HepG2 (cell line): ENCODE results near the gene SAA2. TPM values are rescaled to one million over a fixed set of nuclear protein-coding genes. Genes with fewer than 3 reads are reported as not detected.

Experiments
- ATAC-seq: fragments of 200-7000 bp; cut with Tn5 transposase; 3 replicates; pipeline ENCODE4 v1.9.1; 2020; ENCODE audit warnings: mild to moderate bottlenecking, moderate library complexity
- BruUV-seq: library from RNA; stranded (reverse); fragments of 400-500 nt; replicated peaks from 2 replicates; lab custom pipeline; 2021; lab: Mats Ljungman, UMichigan
- CTCF ChIA-PET: fragments of 300-600 bp; formaldehyde crosslinking; extraction: SDS; loops from one replicate; lab custom pipeline; 2021; ENCODE audit warnings: low total read pairs, inconsistent platforms, low intra/inter-chr PET ratio; lab: Yijun Ruan, JAX
- POLR2A ChIA-PET: fragments of 350-600 bp; sonication (Branson Sonifier 250); formaldehyde crosslinking; loops from one replicate; lab custom pipeline; 2020; ENCODE audit warnings: antibody characterized with exemption, inconsistent platforms; lab: Yijun Ruan, JAX
- DNase-seq: peaks from one replicate; pipeline ENCODE4 v3.0.0-alpha.2; 2015; ENCODE audit warnings: low spot score
- FAIRE-seq: peaks from 3 replicates; lab custom pipeline; 2011; peaks lifted over from hg19 to GRCh38; lab: Jason Lieb, UNC
- H2AFZ ChIP-seq: one replicate; pipeline ENCODE4 v1.6.1; 2011; ENCODE audit warnings: low read length, inconsistent platforms
- H3K27ac ChIP-seq: fragments of 300-600 bp; 3 replicates; pipeline ENCODE4 v1.8.0; 2011; ENCODE audit warnings: mixed run types, mild to moderate bottlenecking, mixed read lengths, low read length, inconsistent platforms; ENCODE audit not compliant: insufficient read depth; ENCODE audit errors: extremely low read length
- H3K27me3 ChIP-seq, 2 experiments: fragments of 200-600 bp in 1 of 2; 2 replicates in 1 of 2; 3 replicates in 1 of 2; pipeline versions ENCODE4 v1.6.0 to v1.8.0; 2011; ENCODE audit warnings: low read length in 2 of 2, mild to moderate bottlenecking in 2 of 2, moderate library complexity in 2 of 2, inconsistent platforms in 1 of 2; ENCODE audit not compliant: insufficient read depth in 2 of 2, control insufficient read depth in 1 of 2
- H3K36me3 ChIP-seq, 2 experiments: fragments of 200-600 bp in 1 of 2; replicated peaks in 1 of 2; 2 replicates in 1 of 2; 3 replicates in 1 of 2; pipeline versions ENCODE4 v1.5.1 to v1.8.0; 2011; ENCODE audit warnings: low read length in 2 of 2, inconsistent platforms in 1 of 2; ENCODE audit not compliant: insufficient read depth in 2 of 2, control insufficient read depth in 1 of 2
- H3K4me1 ChIP-seq: 2 replicates; pipeline ENCODE4 v1.5.1; 2012; ENCODE audit warnings: low read length, inconsistent platforms; ENCODE audit not compliant: insufficient read depth
- H3K4me2 ChIP-seq: 2 replicates; pipeline ENCODE4 v1.6.0; 2011; ENCODE audit warnings: low read depth, low read length, inconsistent platforms
- H3K4me3 ChIP-seq, 3 experiments: fragments of 200-600 bp in 1 of 3; sonication (generic), shearing (Covaris generic) in 1 of 3; replicated peaks in 1 of 3; 2 replicates each; pipeline ENCODE4 v1.5.1; 2011 to 2016; ENCODE audit warnings: low read length in 3 of 3, inconsistent platforms in 2 of 3, low read depth in 2 of 3, mild to moderate bottlenecking in 2 of 3, control low read depth in 1 of 3, mixed read lengths in 1 of 3; ENCODE audit not compliant: insufficient read depth in 1 of 3
- H3K79me2 ChIP-seq: one replicate; pipeline ENCODE4 v1.6.1; 2011; ENCODE audit warnings: low read length, inconsistent platforms; ENCODE audit not compliant: insufficient read depth
- H3K9ac ChIP-seq: 2 replicates; pipeline ENCODE4 v1.6.0; 2011; ENCODE audit warnings: mild to moderate bottlenecking, low read depth, low read length, inconsistent platforms; ENCODE audit not compliant: insufficient read depth
- H3K9me3 ChIP-seq: 2 replicates; pipeline ENCODE4 v1.5.1; 2012; ENCODE audit warnings: mild to moderate bottlenecking, low read length
- H4K20me1 ChIP-seq: 2 replicates; pipeline ENCODE4 v1.6.0; 2011; ENCODE audit warnings: inconsistent platforms, mild to moderate bottlenecking, low read length, moderate library complexity; ENCODE audit not compliant: insufficient read depth
- HES4 ChIP-seq: sonication (generic); formaldehyde crosslinking; IDR thresholded peaks from 2 replicates; pipeline ENCODE4 v1.9.0; 2021; ENCODE audit warnings: mild to moderate bottlenecking, missing genetic modification reagents, borderline replicate concordance
- HMG20A ChIP-seq: IDR thresholded peaks from 2 replicates; pipeline ENCODE4 v1.6.1; 2016; ENCODE audit warnings: borderline replicate concordance
- HNRNPH1 ChIP-seq: fragments of 200-400 bp; formaldehyde crosslinking; optimal IDR thresholded peaks from 2 replicates; pipeline ENCODE3; 2017; ENCODE audit warnings: mild to moderate bottlenecking, low read depth, low read length
- RBM39 ChIP-seq: fragments of 200-400 bp; formaldehyde crosslinking; IDR thresholded peaks from one replicate; pipeline ENCODE4 v1.6.1; 2018; ENCODE audit warnings: antibody characterized with exemption, mild to moderate bottlenecking, low read depth, low read length; ENCODE audit not compliant: poor library complexity, severe bottlenecking
- SP140L ChIP-seq: sonication (generic); formaldehyde crosslinking; IDR thresholded peaks from 2 replicates; pipeline ENCODE4 v1.4.0; 2020; ENCODE audit warnings: missing genetic modification reagents, borderline replicate concordance
- ZNF10 ChIP-seq: sonication (generic); formaldehyde crosslinking; IDR thresholded peaks from 2 replicates; pipeline ENCODE4 v1.4.0; 2020; ENCODE audit warnings: mild to moderate bottlenecking, low read depth, missing genetic modification reagents, borderline replicate concordance
- ZNF225 ChIP-seq: sonication (generic); formaldehyde crosslinking; IDR thresholded peaks from 2 replicates; pipeline ENCODE4 v1.4.0; 2020; ENCODE audit warnings: mild to moderate bottlenecking, missing genetic modification reagents
- ZNF496 ChIP-seq: sonication (generic); formaldehyde crosslinking; IDR thresholded peaks from 2 replicates; pipeline ENCODE4 v1.8.1; 2023; ENCODE audit warnings: mild to moderate bottlenecking, moderate library complexity, missing genetic modification reagents; ENCODE audit not compliant: insufficient replicate concordance
- WGBS: methylation state at CpG from one replicate; pipeline ENCODE4 v1.1.6; 2017; ENCODE audit warnings: low lambda C conversion rate; 5-methylcytosine and 5-hydroxymethylcytosine counted together
- in situ Hi-C: cut with HindIII; loops from 2 replicates; pipeline ENCODE4 v1.10.0; 2017; ENCODE audit warnings: low pct_unique_long_range_greater_than_20kb; ENCODE audit not compliant: extremely low pct_ligation_motif_present
- intact Hi-C: fragments of 100-400 bp; cut with micrococcal nuclease; formaldehyde crosslinking; loops from one replicate; pipeline ENCODE4 v1.10.0; 2022; ENCODE audit not compliant: unreplicated experiment
- polyA plus RNA-seq, 8 experiments: library from polyadenylated mRNA; depleted of rRNA in 3 of 8; stranded (reverse) in 7 of 8; unstranded in 1 of 8; fragments of >200 nt; fragmentation: Illumina TruSeq in 4 of 8; extraction: Trizol in 4 of 8; gene quantifications; 2 replicates each; pipeline versions ENCODE4 v1.2.1 to v1.2.3, GENCODE V29; 2011 to 2016; ENCODE audit warnings: low read depth in 4 of 8, missing spikeins in 1 of 8, mixed read lengths in 1 of 8; ENCODE audit not compliant: insufficient read depth in 1 of 8
- total RNA-seq, 5 experiments: library from RNA; depleted of rRNA; stranded (reverse); fragments of >200 nt; fragmentation: Illumina TruSeq; extraction: Trizol; gene quantifications; 2 replicates each; pipeline ENCODE4 v1.2.3, GENCODE V29; 2016; ENCODE audit warnings: low read depth in 1 of 5
- TF ChIP-seq, protein P1 (sequence below): fragments of 450-650 bp; IDR thresholded peaks from 2 replicates; pipeline ENCODE4 v1.6.1; 2016
- TF ChIP-seq, protein P2 (sequence below): sonication (generic); formaldehyde crosslinking; IDR thresholded peaks from 2 replicates; pipeline ENCODE4 v1.8.0; 2022; ENCODE audit warnings: missing genetic modification reagents, mild to moderate bottlenecking, inconsistent platforms, borderline replicate concordance
- TF ChIP-seq, protein P3 (sequence below): sonication (generic); formaldehyde crosslinking; IDR thresholded peaks from 2 replicates; pipeline ENCODE4 v1.5.0; 2020; ENCODE audit warnings: mild to moderate bottlenecking, missing genetic modification reagents, borderline replicate concordance

SAA2 gene
- total and polyA plus RNA-seq, 2 of the 13 experiments (the other 11 are each of a cell fraction or from before 2014, with no cell fraction given): 0.27 TPM; not detected in 1

DNA sequence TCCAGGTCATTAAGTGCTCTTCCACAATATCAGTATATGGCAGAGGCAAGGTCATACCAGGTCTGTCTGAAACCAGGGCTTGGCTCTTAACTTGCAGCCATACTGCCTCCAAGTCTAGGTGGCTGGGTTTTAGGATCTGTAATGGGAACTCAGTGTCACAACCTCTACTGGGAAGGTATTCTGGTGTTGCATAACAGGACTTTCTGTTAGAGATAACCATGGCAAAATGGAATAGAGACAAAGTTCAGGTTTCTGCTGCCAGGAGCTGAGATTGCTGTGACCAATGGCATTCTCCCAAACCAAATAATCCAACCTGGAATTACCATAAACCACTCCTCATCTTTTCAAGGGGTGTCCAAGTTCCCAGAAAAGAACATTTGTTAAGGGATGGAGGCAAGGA lies 10.8 kb upstream of the SAA2 start (continued):
- TF ChIP-seq, protein P1, sequence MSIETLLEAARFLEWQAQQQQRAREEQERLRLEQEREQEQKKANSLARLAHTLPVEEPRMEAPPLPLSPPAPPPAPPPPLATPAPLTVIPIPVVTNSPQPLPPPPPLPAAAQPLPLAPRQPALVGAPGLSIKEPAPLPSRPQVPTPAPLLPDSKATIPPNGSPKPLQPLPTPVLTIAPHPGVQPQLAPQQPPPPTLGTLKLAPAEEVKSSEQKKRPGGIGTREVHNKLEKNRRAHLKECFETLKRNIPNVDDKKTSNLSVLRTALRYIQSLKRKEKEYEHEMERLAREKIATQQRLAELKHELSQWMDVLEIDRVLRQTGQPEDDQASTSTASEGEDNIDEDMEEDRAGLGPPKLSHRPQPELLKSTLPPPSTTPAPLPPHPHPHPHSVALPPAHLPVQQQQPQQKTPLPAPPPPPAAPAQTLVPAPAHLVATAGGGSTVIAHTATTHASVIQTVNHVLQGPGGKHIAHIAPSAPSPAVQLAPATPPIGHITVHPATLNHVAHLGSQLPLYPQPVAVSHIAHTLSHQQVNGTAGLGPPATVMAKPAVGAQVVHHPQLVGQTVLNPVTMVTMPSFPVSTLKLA: no peak
- TF ChIP-seq HNRNPH1 (no peak), RBM39 (no peak), ZNF225 (CRISPR knock-in tag) (no peak), SP140L (CRISPR knock-in tag) (no peak)
- TF ChIP-seq, protein P2, sequence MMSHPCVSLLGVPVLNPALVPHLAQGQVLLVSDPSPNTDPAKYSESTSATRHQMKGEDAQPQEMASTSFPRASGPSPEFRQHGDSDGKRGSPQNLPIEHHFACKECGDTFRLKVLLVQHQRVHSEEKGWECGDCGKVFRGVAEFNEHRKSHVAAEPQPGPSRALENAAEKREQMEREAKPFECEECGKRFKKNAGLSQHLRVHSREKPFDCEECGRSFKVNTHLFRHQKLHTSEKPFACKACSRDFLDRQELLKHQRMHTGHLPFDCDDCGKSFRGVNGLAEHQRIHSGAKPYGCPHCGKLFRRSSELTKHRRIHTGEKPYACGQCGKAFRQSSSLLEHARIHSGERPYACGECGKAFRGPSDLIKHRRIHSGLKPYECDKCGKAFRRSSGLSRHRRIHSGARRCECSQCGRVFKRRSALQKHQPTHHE (CRISPR knock-in tag): no peak
- TF ChIP-seq, all 625 proteins: peak for 35

DNA sequence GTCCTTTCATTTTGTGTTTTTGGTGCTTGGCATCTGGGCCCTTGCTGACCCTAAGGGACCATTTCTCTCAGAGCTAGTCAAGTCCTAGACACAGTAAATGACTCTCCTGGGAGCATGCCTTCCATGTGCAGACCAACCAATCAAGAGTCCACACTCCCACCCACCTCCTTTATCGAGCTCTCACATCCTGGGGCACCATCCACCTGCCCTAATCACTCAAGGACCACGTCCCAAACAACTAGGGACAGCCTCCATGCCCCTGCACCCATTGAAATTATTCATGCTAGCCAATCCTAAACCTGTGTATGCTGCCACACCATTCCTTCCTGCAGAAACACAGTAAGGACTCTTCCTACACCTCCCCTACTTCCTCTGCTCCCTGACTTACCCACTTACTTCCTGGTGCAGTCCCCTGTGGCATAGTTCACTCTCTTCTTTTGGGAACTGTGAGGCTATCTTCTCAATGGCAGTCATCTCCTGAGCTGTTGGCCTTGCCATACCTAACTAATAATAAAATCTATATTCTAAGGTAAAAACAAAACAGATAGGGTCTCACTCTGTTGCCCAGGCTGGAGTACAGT lies 6.4 kb upstream of the SAA2 start:
- no peaks in the 10 kb centered on the region for H4K20me1 ChIP-seq
- no peak overlapping the region for H3K4me3 ChIP-seq
- ChIA-PET CTCF (no interaction called here), POLR2A (no interaction called here)
- H3K4me1 ChIP-seq: peaks cover 12% of the 10 kb centered on the region
- no peak overlapping the region for H3K9ac ChIP-seq
- intact Hi-C loops: no loop called here
- ATAC-seq (no peak), FAIRE-seq (no peak), DNase-seq (no peak)
- WGBS: 23% methylated on average over 2 of the region's 2 CpGs
- no TSS peak for BruUV-seq
- H3K36me3 ChIP-seq: no peaks in the 10 kb centered on the region
- no peak overlapping the region for H3K4me2 ChIP-seq
- H3K27ac ChIP-seq: no peak overlapping the region
- in situ Hi-C loops: no loop called here
- H3K79me2 ChIP-seq: no peaks in the 10 kb centered on the region
- no peaks in the 10 kb centered on the region for H3K9me3 ChIP-seq
- H2AFZ ChIP-seq: no peak overlapping the region
- no peaks in the 10 kb centered on the region for H3K27me3 ChIP-seq
- TF ChIP-seq ZNF496 (CRISPR knock-in tag): no peak
- no peak for TF ChIP-seq HES4
- TF ChIP-seq, protein P3, sequence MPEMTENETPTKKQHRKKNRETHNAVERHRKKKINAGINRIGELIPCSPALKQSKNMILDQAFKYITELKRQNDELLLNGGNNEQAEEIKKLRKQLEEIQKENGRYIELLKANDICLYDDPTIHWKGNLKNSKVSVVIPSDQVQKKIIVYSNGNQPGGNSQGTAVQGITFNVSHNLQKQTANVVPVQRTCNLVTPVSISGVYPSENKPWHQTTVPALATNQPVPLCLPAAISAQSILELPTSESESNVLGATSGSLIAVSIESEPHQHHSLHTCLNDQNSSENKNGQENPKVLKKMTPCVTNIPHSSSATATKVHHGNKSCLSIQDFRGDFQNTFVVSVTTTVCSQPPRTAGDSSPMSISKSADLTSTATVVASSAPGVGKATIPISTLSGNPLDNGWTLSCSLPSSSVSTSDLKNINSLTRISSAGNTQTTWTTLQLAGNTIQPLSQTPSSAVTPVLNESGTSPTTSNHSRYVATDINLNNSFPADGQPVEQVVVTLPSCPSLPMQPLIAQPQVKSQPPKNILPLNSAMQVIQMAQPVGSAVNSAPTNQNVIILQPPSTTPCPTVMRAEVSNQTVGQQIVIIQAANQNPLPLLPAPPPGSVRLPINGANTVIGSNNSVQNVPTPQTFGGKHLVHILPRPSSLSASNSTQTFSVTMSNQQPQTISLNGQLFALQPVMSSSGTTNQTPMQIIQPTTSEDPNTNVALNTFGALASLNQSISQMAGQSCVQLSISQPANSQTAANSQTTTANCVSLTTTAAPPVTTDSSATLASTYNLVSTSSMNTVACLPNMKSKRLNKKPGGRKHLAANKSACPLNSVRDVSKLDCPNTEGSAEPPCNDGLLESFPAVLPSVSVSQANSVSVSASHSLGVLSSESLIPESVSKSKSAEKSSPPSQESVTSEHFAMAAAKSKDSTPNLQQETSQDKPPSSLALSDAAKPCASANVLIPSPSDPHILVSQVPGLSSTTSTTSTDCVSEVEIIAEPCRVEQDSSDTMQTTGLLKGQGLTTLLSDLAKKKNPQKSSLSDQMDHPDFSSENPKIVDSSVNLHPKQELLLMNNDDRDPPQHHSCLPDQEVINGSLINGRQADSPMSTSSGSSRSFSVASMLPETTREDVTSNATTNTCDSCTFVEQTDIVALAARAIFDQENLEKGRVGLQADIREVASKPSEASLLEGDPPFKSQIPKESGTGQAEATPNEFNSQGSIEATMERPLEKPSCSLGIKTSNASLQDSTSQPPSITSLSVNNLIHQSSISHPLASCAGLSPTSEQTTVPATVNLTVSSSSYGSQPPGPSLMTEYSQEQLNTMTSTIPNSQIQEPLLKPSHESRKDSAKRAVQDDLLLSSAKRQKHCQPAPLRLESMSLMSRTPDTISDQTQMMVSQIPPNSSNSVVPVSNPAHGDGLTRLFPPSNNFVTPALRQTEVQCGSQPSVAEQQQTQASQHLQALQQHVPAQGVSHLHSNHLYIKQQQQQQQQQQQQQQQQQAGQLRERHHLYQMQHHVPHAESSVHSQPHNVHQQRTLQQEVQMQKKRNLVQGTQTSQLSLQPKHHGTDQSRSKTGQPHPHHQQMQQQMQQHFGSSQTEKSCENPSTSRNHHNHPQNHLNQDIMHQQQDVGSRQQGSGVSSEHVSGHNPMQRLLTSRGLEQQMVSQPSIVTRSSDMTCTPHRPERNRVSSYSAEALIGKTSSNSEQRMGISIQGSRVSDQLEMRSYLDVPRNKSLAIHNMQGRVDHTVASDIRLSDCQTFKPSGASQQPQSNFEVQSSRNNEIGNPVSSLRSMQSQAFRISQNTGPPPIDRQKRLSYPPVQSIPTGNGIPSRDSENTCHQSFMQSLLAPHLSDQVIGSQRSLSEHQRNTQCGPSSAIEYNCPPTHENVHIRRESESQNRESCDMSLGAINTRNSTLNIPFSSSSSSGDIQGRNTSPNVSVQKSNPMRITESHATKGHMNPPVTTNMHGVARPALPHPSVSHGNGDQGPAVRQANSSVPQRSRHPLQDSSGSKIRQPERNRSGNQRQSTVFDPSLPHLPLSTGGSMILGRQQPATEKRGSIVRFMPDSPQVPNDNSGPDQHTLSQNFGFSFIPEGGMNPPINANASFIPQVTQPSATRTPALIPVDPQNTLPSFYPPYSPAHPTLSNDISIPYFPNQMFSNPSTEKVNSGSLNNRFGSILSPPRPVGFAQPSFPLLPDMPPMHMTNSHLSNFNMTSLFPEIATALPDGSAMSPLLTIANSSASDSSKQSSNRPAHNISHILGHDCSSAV: no peak
- TF ChIP-seq HMG20A: no peak
- no peak for TF ChIP-seq ZNF10 (CRISPR knock-in tag)
